LHCN-M2 (cell line): Measurements from ENCODE around the gene NELL1. TPM values are rescaled to one million over a fixed set of nuclear protein-coding genes. Genes with fewer than 3 reads are reported as not detected.

ENCODE experiments used
- DNase-seq: peaks from one replicate; pipeline ENCODE4 v3.0.0-alpha.2; 2012; ENCODE audit warnings: low read depth
- total RNA-seq: library from RNA; depleted of rRNA; stranded (reverse); fragments of >200 nt; gene quantifications from 2 replicates; pipeline ENCODE4 v1.2.3, GENCODE V29; 2014

Gene NELL1
- total RNA-seq, 1 experiment from 2014 or later, result not detected

DNA sequence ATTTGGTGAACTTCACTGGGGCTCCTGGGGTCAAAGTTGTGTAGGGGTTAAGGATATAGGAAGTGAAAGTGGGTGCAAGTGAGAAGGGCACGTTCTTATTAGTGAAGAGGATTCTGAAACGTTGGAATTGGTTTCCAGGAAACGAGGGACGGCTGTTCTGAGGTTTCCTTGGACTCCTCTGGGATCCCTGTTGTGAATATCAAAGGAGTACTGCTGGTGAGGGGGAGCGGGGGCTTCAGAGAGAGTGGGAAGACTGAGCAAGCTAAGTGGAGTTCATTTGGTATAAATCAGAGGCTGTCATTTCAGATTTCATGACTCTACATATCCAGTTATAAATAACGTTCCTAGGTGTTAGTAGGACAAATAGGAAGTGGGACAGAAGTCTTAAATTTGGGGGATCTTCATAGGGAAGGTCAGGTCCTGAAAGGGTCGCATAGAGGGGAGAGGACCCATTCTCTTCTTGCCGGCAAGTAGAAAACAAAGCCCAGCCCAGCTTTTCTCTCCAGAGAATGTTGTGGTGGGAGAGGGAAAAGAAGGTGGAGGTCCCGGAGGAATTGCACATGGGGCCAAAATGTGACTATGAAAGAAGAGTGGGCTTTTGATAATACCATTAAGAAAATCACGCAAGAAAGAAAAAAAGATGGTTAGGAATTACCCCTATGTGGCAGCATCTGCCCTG lies 1.1 kb upstream of the NELL1 start:
- no peak for DNase-seq

DNA sequence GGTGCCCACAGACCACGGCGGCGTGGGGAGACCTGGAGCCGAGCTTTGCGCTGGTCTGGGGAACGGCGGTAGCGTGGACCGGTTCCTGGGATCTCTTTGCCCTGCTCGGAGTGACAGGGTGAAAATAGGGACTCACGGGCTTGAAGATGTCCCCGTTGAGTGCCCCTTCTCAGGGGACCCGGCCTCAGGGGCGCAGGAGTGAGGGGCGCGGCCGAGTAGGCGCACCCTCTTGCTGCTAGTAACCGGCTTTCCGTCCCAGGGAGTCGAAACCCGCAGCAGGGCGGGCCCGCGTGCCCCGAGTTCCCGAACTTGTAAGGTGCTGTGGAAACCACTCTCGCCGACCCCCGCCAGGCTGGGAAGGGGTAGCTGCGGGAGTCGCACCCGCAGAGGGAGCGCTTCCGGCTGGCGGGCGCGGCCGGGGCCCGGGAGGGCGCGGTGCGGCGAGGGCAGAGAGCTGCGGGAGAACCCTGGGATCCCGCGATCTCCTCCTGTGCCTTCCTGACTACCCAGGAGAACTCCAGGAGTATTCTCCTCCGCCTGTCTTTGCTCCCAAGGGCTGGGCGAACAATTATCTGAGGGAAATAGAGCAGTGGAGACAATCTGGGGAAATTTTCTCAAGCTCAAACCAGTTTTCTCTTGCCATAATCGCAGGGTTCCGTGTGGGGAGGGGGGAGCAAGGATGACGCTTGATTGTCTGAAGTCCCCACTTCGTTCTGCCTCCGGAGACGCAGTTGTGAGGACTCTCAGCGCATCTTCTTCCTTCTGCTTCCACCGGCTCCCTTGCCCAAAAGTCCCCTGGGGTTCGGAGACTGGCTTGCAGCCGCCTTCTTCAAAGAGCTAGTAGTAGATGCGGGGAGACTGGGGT lies 666 bp downstream of the NELL1 start:
- no peak for DNase-seq

DNA sequence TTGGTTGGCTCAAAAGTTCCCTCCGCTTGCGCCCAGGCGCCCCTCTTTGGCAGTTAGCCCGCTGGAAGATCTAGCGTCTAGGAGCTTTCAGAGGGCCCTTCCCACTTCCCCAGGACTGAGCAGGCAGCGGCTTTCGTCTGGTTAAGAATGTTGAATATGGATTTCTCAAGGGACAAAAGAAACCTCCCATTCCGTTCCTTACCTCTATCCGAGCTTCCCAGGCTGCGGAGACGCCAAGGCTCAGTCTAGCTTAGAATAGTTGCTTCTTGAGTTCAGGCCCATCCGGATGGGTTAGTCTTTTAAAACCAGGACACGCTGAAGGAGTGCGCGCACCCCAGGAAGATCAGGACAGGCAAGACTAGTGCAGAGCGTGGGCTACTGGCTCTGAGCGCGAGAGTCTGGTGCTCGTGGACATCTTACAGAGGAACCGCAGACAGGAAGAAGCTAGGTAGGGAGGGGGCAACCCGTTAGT lies 1.6 kb downstream of the NELL1 start:
- no peak for DNase-seq

DNA sequence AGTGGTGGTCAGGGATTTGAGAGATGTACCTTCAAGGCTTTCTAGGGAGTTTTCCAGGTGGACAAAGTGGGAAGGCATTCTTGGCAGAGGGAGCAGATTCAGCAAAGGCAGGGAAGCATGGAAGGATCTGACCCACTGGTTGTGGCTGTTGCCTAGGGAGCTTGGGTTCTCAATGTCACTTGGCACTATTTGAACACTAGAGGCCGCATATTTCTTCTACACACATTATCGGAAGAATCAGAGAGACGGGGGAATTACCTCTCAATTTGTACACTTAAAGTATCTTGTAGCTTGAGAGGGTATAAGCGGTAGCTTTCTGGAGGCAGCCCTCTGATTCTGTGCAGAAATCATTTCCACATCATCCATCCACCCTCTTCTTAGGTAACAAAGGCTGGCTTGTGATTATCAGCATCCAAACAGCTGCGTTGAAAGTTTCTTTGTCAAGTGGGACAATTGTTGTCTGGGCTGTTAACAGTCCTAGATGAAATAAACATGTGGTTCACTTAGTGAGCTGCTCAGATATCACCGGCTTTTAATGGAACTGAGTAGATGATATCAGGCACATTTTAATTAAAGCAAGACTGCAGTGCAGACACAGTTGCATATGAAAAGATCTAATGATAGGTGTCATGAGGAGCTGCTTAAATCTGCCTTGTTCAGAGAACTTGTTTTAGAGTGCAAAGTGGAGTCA lies 2.6 kb downstream of the NELL1 start:
- DNase-seq, result no peak

DNA sequence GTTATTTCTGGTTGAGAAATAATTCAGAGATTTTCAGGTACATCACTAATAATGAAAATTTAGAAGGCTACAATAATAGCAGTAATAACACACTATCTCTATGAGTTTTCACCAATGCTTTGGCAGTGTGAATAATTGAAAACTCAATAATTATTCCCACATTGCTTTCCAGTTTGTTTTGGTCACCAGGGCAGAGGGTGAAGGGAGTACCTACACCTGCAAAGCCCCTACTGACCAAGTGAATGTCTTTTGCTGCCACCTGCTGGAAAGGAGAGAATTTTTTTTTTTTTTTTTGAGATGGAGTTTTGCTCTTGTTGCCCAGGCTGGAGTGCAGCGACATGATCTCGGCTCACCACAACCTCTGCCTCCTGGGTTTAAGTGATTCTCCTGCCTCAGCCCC lies 3.2 kb downstream of the NELL1 start:
- no peak for DNase-seq

DNA sequence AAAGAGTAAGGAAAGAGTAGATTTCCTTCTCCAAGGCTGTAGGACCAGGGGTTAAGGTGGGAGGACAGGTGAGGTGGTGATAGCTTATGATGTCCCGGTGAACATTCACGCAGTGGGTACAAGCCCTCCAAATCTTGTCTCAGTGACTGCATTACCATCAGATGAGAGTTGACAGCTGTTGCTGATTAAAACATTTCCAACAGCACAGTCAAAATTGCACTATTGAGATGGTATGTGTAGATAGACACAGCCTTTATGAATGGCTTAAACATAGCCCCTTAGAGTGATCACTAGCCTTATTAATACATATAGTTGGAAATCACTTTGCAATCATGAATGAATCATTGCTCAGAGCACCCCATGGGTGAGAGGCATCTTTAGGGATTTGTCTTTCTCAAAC lies 7.3 kb downstream of the NELL1 start:
- DNase-seq, result no peak

DNA sequence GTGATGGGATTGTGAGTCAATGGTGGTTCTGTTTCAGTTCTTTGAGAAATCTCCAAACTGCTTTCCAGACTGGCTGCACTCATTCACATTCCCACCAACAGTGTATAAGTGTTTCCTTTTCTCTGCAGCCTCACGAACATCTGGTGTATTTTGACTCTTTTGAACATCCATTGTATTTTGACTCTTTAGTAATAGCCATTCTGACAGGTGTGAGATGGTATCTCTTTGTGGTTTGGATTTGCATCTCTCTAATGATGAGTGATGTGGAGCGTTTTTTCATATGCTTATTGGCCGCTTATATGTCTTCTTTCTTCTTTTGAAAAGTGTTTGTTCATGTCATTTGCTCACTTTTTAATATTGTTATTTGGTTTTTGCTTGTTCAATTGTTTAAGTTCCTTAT lies 19.4 kb downstream of the NELL1 start:
- DNase-seq, result no peak

DNA sequence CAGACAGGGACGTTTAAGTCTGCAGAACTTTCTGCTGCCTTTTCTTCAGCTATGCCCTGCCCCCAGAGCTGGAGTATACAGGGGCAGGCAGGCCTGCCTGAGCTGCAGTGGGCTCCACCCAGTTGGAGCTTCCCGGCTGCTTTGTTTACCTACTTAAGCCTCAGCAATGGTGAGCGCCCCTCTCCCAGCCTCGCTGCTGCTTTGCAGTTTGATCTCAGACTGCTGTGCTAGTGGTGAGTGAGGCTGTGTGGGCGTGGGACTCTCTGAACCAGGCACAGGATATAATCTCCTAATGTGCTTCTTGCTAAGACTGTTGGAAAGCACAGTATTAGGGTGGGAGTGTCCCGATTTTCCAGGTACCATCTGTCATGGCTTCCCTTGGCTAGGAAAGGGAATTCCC lies 38.5 kb downstream of the NELL1 start:
- DNase-seq, result no peak

DNA sequence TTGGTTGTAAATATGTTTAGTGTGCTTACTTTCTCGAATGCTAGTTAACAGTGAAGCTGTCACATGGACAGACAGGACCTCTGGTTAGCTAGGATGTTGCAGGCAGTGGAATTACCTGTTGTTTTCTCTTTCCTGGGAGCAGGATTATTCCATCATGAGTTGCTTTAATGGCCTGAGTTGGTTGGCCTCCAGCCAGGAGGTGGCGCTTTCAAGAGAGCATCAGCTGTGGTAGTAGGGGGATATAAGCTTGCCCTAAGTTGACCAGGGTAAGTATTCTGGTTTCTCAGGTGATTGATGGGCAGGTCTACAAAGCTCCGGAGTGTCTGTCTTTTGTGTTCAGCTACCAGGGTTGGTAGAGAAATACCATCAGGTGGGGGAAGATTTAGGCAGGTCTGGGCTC lies 43.5 kb downstream of the NELL1 start:
- DNase-seq, result no peak

DNA sequence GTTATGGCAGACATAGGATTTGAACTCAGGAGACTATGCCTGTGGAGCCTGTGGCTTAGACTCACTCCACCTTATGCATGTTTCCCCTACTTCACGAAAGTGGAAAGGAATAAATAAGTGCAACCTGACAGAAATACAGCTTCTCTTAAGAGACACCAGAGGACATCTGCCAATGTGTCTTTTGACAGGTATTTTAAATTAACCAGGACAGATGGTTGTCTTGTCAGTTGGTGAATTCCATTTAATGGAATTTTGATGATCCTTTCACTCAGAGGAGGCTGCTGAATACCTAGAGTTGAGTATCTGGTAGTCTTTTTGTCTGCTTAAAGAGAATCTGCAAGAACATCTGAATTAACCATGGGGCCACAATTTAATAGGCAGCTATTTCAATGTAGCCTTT lies 46.1 kb downstream of the NELL1 start:
- no peak for DNase-seq

DNA sequence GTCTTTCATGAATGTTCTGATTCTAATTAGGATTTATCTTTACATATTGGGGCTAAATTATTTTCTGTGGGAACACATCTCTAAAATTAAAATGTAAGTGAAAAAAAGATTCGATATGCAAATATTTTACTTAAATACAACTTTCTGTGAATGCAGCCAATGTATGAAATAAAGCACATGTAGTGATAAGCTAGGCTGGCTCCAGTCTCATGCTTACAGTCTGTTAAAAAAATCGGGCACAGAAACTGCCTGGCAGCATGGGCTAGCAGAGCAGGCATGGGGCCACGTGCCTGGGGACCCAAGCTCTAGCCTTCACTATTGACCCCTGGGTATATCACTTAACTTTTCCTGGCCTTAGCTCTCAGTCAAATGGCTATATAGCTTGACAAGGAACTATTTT lies 46.5 kb downstream of the NELL1 start:
- no peak for DNase-seq

DNA sequence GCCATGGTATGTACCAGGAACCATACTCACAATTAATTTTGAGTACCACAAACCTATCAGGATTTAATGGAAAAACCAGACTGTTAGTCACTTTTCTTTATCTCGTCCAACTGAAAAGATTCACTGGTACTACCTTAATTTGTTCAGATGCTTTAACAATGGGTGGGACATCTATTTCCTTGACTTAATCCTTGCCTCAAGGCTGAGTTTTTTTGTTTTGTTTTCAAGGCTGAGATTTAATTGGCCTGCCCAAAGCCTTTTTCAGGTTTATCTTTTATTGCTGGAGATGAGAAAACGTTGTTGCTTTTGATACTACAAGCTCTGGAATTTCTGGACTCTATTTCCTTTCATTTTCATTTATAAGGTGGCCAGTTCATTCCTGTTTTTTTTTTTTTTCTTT lies 50.4 kb downstream of the NELL1 start:
- no peak for DNase-seq

DNA sequence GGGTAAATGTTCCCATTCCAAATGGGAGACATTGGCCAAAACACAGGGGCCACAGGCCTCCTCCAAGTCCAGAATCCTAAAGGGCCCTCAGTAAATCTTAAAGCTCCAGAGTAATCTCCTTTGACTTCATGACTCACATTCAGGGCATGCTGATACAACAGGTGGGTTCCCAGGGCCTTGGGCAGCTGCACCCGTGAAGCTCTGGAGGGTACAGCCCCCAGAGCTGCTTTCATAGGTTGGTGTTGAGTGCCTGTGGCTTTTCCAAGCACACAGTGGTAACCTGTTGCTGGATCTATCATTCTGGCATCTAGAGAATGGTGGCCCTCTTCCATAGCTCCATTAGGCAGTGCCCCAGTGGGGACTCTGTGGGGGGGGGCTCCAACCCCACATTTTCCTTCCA lies 54.0 kb downstream of the NELL1 start:
- DNase-seq, result no peak

DNA sequence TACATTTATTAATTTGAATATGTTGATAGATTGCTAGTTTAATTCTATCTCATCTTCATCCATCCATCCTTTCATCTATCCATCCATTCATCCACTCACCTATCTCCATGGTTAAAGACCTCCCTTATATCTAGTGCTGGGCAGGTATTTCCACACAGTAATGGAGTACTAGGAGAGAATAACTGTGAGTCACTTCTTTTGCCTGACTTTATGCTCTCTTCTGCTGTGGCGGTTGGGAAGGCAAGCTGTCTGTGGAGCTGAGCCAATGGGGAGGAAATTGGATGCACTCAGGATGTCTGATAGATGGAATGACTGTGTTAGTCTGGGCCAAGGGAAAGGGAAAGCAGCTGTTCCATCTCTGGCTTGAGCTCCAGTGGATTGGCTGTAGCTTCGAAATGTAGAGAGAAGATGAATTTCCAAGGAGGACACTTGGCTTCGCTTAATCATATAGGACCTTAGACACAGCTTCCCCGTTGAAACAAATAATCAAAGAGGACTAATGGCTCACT lies 60.3 kb downstream of the NELL1 start:
- DNase-seq, result no peak

DNA sequence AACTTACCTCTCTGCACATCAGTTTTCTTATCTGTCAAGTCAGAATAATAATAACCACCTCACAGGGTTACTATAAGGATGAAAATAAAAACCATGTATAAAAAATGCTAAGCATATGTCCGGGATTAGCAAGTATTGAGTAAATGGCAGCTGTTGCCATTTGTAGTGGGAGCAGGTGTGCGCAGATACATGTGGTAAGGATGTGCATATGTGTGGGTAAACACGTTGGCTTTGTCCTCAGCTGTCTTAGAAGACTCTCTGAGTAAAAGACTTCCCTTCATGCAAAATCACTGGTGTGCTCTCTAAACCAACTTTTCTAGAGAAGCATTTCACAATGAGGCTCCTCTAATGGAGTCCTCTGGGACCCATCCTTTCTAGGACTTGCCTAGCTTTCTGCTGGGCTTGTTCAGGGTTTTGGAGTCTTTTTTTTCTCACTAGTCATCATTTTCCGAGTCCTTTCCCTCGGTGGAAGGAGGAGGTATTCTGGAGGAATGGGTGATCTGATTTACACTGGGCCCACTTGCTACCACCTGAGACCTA lies 62.4 kb downstream of the NELL1 start:
- no peak for DNase-seq

DNA sequence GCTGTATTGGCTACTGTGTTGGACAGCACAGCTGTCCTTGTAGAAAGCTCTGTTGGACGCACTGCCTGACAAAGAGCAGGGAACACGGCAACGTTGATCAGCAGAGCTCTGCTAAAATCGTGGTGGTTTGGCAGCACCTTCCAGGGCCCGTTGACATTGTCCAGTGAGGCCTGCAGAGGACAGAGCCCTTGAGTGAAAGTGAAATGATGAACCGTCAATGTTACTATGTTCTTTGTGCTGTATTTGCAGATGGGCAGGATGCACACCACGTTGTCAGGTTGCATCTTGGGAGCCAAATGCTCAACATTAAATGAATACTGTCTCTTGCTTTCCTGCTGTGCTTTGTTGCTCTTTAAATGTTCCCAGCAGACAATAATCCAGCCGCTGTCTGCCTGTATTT lies 69.7 kb downstream of the NELL1 start:
- DNase-seq, result no peak

DNA sequence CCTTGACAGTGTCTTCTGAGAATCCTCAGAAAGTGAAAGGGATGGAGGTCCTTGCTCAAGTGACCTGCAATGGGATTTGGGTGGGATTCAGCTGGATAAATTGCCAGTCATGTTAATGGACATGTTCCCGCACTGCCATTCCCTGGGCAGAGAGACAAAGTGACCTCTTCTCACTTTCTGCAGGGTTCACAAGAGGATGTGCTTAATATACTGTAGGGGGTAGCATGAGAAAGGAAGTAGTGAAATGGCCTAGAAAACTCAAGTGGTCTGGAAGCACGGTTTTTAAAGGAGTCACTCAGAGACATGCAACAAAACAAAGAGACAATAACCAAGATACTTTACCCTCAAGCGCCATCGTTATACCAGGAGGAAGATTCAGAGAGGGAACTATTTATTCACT lies 70.2 kb downstream of the NELL1 start:
- no peak for DNase-seq

DNA sequence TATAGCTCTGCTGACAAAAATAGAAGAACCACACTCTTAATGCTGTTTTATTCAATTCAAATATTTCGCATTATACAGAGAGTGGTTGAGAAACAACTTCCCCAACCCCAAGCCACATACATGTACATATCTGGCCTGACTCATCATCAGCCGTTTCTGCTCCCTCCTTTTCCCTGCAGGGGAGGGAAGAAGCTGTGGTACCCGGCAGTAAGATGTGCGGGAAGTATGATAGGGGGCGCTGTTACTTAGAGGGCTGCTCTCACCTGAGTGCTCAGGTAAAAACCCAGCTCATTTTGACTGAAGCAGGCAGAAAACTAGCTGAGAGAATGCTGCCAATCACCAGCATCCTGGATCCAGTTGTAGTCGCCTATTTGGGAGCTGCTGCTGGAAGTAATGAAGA lies 85.5 kb downstream of the NELL1 start:
- no peak for DNase-seq

DNA sequence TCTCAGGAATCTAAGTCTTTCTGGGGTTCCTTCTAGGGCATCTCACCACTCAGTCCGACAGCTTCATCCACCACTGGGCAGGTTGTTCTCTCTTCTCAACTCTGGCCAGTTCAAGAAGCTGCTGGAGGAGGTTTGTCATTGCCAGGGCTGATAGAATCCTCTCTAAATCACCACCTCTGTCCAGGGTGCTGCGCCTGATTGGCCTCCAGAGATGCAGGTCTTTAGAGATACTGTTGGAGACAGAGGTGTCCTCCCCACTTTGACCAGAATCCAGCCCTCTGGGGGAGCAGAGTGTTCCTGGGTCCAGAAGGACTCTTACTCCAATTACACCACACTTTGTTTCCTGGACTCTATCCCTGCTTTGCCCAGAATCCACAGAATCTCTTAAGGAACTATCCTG lies 90.2 kb downstream of the NELL1 start:
- DNase-seq, result no peak

DNA sequence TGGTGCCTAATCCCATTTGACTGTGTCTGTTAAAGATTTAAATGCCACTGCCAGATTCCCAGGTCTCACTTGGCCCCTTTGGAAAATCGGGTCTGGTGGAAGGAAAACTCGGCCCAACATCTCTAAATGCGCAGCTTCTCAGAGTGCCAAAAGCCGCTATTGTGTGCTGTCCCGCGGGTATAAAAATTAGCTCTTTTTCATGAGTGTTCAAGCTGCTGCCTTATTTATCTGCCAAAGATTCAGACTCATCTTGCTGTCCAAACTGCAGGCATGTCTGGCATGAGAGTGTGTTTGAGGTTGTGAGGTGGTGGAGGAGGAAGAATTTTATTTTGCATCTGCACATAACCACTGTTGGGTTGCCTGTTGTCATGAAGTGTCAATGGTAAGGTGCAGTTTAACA lies 91.4 kb downstream of the NELL1 start:
- no peak for DNase-seq

DNA sequence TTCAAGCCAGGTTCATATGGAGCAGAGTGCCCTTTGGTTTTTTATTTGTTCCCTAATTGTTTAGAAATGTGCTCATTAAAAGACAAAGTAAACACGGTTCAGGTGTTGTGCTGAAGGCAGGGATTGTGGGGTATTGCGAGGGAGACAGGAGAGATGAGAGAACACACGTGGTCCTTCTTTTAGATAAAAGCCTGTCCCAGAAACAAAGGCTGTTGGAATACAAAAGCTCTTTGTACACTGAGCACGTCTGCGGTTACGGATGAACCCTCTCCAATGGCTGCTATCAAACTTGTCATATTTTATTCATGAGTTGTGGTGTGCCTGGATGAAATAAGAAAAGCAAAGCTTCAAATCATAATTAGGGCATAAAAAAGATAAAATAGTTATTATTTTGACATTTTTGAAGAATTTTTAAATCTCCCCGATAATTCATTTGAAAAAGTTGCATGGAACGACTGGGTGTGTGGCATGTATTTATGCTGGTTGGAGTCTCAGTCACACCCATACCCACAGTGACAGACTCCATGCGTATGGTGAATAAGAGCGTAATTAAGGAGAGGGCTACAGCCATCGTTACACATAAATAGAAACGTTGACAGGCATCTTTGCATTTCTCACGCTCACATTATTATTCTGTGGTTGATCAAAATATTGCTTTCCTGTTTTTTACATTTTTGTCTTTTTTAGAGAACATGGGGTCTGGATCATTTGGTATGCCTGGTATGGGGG lies 92.9 kb downstream of the NELL1 start:
- no peak for DNase-seq
